ENCODE measurements around the gene PKDCC.

- TF ChIP-seq ZZZ3 (CRISPR knock-in tag; IDR thresholded peaks at IDR 0.05; ENCODE audit: borderline replicate concordance) (no peak), RXRB (CRISPR knock-in tag; IDR thresholded peaks at IDR 0.05; ENCODE audit: borderline replicate concordance) (no peak), HDAC2 (CRISPR knock-in tag; IDR thresholded peaks at IDR 0.05) (no peak), ZUFSP (CRISPR knock-in tag; IDR thresholded peaks at IDR 0.05; ENCODE audit: borderline replicate concordance) (no peak), EZH2 (conservative IDR thresholded peaks at IDR 0.05; ENCODE audit: low read depth, low read length) (no peak)
- TF ChIP-seq, protein P1, sequence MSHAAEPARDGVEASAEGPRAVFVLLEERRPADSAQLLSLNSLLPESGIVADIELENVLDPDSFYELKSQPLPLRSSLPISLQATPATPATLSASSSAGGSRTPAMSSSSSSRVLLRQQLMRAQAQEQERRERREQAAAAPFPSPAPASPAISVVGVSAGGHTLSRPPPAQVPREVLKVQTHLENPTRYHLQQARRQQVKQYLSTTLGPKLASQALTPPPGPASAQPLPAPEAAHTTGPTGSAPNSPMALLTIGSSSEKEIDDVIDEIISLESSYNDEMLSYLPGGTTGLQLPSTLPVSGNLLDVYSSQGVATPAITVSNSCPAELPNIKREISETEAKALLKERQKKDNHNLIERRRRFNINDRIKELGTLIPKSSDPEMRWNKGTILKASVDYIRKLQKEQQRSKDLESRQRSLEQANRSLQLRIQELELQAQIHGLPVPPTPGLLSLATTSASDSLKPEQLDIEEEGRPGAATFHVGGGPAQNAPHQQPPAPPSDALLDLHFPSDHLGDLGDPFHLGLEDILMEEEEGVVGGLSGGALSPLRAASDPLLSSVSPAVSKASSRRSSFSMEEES (CRISPR knock-in tag; IDR thresholded peaks at IDR 0.05) = no peak
Observed at GRCh38 chr2:41999592-42000281, 48.1 kb upstream of the PKDCC start.

All from HepG2 (cell line).